Measurements from ENCODE around the gene SEL1L2. TPM values are rescaled to one million over a fixed set of nuclear protein-coding genes. Genes with fewer than 3 reads are reported as not detected.

Gene SEL1L2
- total RNA-seq, 1 donor from 2014 or later = not detected

DNA sequence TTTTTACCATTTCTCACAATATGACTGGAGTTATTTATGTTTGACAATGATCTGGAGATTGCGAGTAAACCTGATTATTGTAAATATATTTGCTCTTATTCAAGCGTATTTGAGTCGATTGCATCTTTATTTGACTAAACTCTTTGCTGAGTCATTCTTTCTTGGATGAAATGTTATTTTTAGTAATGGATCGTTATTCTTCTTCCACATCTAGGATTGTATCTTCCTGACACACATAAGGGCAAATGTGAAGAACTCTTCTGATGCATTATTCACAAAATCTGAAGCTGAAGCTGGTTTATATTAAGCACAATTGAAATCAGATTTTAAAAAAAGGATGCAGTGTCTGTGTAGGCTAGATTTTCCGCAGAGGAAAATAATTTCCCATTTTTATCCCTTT is 68.2 kb downstream of the SEL1L2 start:
- Mint-ChIP-seq H3K4me3 (ENCODE audit: unreplicated experiment) (no peak overlapping the region), H3K36me3 (ENCODE audit: unreplicated experiment) (no peaks in the 10 kb centered on the region), H3K9me3 (ENCODE audit: unreplicated experiment) (no peaks in the 10 kb centered on the region), H3K4me1 (ENCODE audit: unreplicated experiment) (no peaks in the 10 kb centered on the region), H3K27me3 (ENCODE audit: unreplicated experiment) (no peaks in the 10 kb centered on the region), H3K27ac (ENCODE audit: unreplicated experiment) (no peak overlapping the region)
- DNase-seq (ENCODE audit: extremely low spot score, unreplicated experiment) = no peak
- TF ChIP-seq, protein P1, sequence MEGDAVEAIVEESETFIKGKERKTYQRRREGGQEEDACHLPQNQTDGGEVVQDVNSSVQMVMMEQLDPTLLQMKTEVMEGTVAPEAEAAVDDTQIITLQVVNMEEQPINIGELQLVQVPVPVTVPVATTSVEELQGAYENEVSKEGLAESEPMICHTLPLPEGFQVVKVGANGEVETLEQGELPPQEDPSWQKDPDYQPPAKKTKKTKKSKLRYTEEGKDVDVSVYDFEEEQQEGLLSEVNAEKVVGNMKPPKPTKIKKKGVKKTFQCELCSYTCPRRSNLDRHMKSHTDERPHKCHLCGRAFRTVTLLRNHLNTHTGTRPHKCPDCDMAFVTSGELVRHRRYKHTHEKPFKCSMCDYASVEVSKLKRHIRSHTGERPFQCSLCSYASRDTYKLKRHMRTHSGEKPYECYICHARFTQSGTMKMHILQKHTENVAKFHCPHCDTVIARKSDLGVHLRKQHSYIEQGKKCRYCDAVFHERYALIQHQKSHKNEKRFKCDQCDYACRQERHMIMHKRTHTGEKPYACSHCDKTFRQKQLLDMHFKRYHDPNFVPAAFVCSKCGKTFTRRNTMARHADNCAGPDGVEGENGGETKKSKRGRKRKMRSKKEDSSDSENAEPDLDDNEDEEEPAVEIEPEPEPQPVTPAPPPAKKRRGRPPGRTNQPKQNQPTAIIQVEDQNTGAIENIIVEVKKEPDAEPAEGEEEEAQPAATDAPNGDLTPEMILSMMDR (IDR thresholded peaks at IDR 0.05) = no peak

DNA sequence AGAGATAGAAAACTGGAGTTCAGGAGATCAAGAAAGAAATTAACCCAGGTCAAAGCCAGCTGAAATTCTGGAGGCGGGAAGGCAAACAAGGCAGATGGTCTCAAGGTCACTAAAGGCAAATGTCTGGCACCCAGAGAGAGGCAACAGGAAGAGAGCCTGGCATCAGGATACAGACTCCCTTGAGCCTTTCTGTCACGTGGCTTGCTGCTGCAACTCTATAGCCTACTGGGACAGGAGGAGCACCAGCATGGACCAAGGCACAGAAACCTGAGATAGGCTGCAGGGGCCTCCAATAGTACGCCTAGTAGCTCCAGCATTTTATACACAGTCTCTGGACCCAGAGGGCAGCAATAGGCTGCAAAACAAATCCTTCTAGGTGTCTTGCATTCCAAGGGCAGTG is 75.1 kb downstream of the SEL1L2 start:
- Mint-ChIP-seq H3K4me1 (ENCODE audit: unreplicated experiment) (no peaks in the 10 kb centered on the region), H3K36me3 (ENCODE audit: unreplicated experiment) (no peaks in the 10 kb centered on the region), H3K27ac (ENCODE audit: unreplicated experiment) (no peak overlapping the region), H3K27me3 (ENCODE audit: unreplicated experiment) (no peaks in the 10 kb centered on the region), H3K4me3 (ENCODE audit: unreplicated experiment) (no peak overlapping the region), H3K9me3 (ENCODE audit: unreplicated experiment) (no peaks in the 10 kb centered on the region)
- no peak for DNase-seq (ENCODE audit: extremely low spot score, unreplicated experiment)
- TF ChIP-seq, protein P1 (IDR thresholded peaks at IDR 0.05) = no peak

DNA sequence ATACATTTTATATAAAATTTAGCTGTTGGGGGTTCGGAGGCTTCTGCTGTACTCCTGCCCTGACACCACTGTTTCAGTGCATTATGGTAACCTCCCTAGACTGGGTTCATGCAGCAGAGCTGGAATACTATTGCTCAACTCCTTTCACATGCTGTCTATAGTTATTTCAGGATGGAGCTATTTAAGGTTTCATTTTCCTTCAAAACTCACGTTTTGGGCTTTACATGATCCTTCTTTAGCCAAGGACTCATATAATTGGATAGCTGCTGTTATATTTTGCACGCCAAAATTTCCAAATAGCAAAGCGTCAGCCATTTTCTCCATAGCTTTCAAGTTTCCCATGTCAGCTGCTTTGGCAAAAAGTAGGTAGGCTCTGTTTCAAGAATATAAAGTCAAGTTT is 76.8 kb downstream of the SEL1L2 start:
- TF ChIP-seq, protein P1 (IDR thresholded peaks at IDR 0.05) = no peak
- no peaks in the 10 kb centered on the region for H3K36me3 Mint-ChIP-seq (ENCODE audit: unreplicated experiment)

DNA sequence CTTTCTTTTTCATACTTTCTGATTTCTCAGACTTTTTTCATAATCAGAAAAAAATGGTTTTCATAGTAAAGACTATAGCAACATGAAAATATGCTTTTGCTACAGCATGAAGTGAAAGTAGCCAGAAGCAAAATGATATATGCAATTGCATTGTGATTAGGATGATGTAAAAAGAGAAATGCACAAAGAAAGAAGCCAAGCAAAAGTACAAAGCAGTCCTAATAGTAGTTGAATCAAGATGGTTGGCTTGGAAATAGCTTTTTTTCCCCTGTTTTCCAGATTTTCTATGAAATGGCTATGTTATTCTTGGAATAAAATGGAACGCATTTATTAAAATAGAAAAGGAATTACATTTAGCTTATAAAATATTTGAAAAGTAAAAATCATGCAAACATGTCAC is 77.3 kb downstream of the SEL1L2 start:
- DNase-seq (ENCODE audit: extremely low spot score, unreplicated experiment) = no peak
- no peaks in the 10 kb centered on the region for H3K9me3 Mint-ChIP-seq (ENCODE audit: unreplicated experiment)
- H3K4me1 Mint-ChIP-seq (ENCODE audit: unreplicated experiment) = no peaks in the 10 kb centered on the region
- H3K4me3 Mint-ChIP-seq (ENCODE audit: unreplicated experiment) = no peak overlapping the region
- H3K27ac Mint-ChIP-seq (ENCODE audit: unreplicated experiment) = no peak overlapping the region
- H3K36me3 Mint-ChIP-seq (ENCODE audit: unreplicated experiment) = no peaks in the 10 kb centered on the region
- H3K27me3 Mint-ChIP-seq (ENCODE audit: unreplicated experiment) = no peaks in the 10 kb centered on the region
- TF ChIP-seq, protein P1 (IDR thresholded peaks at IDR 0.05) = no peak

More for the DNA sequence above, 76.8 kb downstream of the SEL1L2 start:
- no peaks in the 10 kb centered on the region for H3K27me3 Mint-ChIP-seq (ENCODE audit: unreplicated experiment)
- H3K9me3 Mint-ChIP-seq (ENCODE audit: unreplicated experiment) = no peaks in the 10 kb centered on the region
- no peak for DNase-seq (ENCODE audit: extremely low spot score, unreplicated experiment)
- H3K27ac Mint-ChIP-seq (ENCODE audit: unreplicated experiment) = no peak overlapping the region
- no peak overlapping the region for H3K4me3 Mint-ChIP-seq (ENCODE audit: unreplicated experiment)
- no peaks in the 10 kb centered on the region for H3K4me1 Mint-ChIP-seq (ENCODE audit: unreplicated experiment)

DNA sequence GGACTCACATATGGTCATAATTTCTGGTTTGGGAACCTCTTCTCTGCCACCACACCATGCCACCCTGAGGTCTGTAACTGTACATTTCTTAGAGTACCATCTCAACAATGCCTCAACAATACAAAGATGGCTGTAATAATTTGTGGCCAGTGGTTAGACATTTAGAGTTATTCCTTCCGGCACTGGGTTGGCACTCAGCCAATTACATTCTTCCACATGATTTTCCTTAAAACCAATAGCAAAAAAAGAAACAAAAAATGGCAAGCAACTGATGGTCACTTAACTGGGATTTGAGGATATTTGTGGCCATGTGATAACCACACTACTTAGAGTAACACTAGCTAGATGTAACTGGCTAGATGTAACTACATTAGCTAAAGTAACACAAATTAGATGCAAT is 79.9 kb downstream of the SEL1L2 start:
- Mint-ChIP-seq H3K9me3 (ENCODE audit: unreplicated experiment) (no peaks in the 10 kb centered on the region), H3K36me3 (ENCODE audit: unreplicated experiment) (no peaks in the 10 kb centered on the region), H3K27me3 (ENCODE audit: unreplicated experiment) (no peaks in the 10 kb centered on the region), H3K4me1 (ENCODE audit: unreplicated experiment) (no peaks in the 10 kb centered on the region), H3K27ac (ENCODE audit: unreplicated experiment) (no peak overlapping the region), H3K4me3 (ENCODE audit: unreplicated experiment) (no peak overlapping the region)
- DNase-seq (ENCODE audit: extremely low spot score, unreplicated experiment) = no peak
- TF ChIP-seq, protein P1 (IDR thresholded peaks at IDR 0.05) = no peak
